HTERT RPE-1 (cell line): ENCODE data around the gene ZNF236.

Source experiments
- in situ Hi-C: fragments of 300-500 bp; cut with MboI; formaldehyde crosslinking; loops from 4 replicates; pipeline ENCODE4 v1.14.3; 2020; ENCODE audit warnings: low sequenced_read_pairs

ZNF236 gene

GRCh38 chr18:76821356-76821874 lies 942 bp upstream of the ZNF236 start:
- in situ Hi-C loops = no loop called here

DNA sequence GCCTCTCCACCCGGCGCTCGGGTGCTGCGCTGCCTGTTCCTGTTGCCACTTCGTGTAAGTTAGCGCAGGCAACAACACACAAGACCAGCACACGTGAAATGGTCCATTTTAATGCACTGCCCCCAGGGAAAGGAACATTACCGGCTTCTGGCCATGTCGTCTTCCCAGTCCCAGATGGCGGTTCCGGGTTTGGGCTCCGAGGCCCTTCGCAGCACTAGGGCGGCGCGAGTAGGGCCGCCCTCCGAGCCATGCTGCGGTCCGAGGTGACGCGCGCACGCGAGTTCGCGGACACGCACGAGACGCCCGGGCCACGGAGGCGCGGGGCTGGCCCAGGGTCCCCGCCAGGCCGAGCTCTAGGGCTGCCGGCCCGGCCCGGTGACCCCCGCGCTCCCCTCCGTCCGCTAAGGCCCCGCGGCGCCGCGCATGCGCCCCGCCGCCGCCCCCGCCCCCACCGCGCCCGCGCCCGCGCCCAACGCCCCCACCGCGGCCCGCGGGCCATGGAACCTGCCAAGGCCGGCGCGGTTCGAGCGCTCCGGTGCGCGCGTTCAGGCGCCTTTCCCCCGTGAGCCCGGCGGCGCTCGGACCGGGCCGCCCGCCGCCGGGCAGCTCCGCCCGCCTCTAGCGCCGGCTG lies 367 bp upstream of the ZNF236 start:
- in situ Hi-C loops = no loop called here

DNA sequence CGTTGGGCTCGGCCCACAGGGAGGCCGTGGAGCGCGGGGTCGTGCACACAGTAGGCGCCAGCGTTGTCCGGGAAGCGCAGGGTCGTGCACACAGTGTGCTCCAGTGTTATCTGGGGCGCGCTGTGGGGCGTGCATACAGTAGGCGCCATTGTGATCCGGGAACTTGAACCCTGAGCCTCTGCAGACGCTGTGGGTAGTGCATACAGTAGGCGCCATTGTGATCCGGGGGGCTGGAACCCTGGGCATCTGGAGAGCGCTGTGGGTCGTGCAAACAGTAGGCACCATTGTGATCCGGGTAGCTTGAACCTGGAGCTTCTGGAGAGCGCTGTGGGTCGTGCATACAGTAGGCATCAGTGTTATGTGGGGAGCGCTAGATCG lies 793 bp downstream of the ZNF236 start:
- in situ Hi-C loops = no loop called here

DNA sequence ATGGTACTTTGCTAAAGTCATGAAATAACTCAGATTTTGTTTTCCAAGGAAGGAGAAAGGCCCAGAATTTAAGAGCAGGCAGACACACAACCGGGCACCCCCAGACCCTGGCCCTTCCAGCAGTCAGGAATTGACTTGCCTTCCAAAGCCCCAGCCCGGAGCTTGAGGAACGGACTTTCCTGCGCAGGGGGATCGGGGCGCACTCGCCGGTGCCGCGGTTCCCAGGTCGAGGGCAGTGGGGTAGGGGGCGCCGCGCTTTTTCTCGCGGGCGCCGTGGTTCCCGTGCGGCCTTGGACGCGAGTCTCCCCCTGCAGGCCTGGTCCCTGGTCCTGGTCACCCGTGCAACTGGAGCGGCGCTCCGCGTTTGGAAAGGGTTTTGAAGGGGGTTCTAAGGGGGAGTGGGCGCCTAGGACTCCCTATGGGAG lies 1.2 kb downstream of the ZNF236 start:
- in situ Hi-C loops = no loop called here

DNA sequence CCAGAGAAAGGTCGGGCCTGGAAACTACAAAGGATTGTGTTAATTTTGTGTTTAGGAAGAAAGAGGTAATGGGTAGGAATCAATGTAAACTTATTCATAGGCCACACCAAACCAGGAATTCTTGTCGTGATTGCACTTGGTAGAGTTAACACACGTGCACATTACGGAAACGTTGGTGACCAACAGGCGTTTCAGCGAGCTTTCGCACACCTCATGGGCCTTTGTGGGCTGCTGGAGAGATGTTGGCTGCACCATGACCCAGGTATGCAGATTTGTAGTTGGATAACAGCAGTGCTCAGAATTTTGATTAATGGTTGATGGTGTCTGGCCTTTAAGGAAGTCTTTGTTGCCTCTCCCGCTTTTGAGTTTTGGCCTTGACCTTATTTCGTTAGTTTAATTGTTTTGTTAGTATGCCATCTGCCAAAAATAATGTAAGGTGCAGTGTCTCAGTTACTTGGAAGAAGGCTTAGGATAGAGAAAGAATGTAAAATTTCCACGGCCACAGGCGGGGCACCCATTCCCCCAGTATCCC lies 1.9 kb downstream of the ZNF236 start:
- in situ Hi-C loops = no loop called here

- in situ Hi-C loops = no loop called here
These were observed 2.4 kb downstream of the ZNF236 start for GRCh38 chr18:76824754-76825153.

- in situ Hi-C loops = no loop called here
These were observed 5.1 kb downstream of the ZNF236 start for GRCh38 chr18:76827205-76828200.

DNA sequence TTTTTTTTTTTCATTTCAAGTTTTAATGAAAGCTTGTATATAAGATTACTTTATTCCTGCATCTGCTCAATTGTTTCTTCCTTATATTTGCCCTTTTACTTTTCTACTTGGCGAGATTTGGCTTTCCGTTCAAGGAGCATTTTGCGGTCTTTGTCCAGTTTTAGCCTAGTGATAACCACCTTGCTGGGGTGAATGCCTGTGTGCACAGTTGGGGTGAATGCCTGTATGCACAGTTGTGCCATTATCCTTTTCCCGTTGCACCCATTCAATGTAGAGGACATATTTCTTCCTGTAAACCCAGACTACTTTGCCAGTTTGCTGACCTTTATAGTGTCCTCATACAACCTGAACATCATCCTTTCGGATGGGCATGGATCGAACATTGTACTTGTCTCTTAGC lies 12.0 kb downstream of the ZNF236 start:
- in situ Hi-C loops = no loop called here

DNA sequence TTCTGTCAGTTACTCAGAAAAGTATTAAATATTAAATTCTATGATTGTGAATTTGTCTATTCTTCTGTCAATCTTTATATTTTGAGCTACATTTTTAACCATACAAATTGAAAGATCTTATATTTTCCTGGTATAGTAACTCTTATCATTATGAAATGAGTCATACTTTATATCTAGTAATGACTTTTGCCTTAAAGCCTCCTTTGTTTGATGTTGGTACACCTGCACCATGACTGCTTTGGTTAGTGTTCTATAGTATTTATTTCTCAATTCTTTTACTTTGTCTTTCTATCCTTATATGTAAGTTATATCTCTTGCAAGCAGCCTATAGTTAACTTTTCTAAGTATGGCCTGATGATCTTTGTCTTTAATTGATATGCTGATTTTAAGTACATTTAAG lies 13.0 kb downstream of the ZNF236 start:
- in situ Hi-C loops = no loop called here

GRCh38 chr18:76837071-76837470 lies 14.7 kb downstream of the ZNF236 start:
- in situ Hi-C loops = no loop called here

- in situ Hi-C loops = no loop called here
These were observed 15.8 kb downstream of the ZNF236 start for GRCh38 chr18:76838182-76838581.

DNA sequence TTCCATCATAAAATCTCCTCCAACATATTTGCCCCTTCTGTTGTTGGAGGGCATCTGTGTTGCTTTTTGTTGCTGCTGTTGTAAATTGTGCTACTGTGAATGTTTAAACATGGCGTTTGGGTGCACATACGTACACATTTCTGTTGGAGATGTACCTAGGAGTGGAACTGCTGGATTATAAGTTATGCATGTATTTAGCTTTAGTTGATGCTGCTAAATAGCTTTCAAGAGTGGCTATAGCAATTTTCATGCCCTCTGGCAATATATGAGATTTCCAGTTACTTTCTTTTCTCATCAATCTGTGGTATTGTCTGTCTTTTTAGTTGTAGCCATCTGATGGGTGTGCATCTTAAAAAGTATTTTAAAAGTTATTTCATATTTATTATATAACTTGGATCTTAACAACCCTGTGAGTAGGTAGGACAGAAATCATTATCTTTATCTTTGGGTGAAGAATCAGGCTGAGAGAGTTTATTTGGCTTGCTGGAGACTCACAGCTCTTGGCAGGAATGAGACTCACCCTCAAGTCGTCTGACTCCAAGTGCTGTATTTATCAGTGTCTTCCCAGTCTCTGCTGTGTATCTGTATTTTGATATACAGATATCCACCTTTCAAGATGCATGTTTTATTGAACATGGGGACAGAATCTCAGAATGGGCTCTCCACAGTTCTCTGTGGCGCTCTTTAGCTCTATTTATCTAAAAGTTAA lies 16.9 kb downstream of the ZNF236 start:
- in situ Hi-C loops = no loop called here

- in situ Hi-C loops = no loop called here
These were observed 20.6 kb downstream of the ZNF236 start for GRCh38 chr18:76842837-76843530.

- in situ Hi-C loops = no loop called here
These were observed 21.8 kb downstream of the ZNF236 start for GRCh38 chr18:76844144-76844543.

- in situ Hi-C loops = no loop called here
These were observed 22.6 kb downstream of the ZNF236 start for GRCh38 chr18:76844742-76845477.

DNA sequence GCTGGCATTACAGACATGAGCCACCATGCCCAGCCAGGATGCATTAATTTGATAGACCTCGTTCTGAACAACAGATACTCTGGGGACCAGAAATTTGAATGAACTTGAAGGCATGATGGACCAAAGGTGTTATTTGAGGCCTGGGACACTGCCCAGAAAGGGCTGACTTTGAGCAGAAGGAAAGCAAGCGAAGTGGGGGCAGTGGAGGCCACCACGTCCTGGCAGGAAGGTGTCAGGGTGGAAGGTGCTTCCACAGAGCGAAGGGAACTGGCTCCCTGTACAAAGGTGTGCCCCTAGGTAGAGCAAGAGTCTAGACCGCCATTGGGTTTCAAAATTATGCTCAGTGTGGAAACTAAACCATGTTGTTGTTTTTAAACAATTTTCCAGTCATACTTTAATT lies 23.9 kb downstream of the ZNF236 start:
- in situ Hi-C loops = no loop called here

GRCh38 chr18:76847916-76848315 lies 25.6 kb downstream of the ZNF236 start:
- in situ Hi-C loops = no loop called here

DNA sequence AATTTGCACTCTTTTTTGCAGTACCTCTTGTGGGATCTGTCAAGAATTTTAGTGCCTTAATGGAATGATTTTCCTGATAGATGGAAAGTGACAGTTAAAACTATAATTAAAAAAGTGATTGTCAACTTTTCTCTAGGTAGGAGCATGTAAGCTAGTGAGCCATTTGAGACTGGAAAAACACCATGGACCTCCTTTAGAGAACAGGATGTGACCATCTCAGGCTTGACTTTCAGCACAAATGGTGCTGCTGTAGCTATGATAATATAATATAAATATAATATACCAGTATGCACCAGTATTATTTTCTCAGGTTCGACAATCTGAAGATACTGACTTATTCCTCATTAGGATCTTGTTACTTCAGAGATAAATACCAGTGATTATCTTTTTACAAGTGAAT lies 27.8 kb downstream of the ZNF236 start:
- in situ Hi-C loops = no loop called here

DNA sequence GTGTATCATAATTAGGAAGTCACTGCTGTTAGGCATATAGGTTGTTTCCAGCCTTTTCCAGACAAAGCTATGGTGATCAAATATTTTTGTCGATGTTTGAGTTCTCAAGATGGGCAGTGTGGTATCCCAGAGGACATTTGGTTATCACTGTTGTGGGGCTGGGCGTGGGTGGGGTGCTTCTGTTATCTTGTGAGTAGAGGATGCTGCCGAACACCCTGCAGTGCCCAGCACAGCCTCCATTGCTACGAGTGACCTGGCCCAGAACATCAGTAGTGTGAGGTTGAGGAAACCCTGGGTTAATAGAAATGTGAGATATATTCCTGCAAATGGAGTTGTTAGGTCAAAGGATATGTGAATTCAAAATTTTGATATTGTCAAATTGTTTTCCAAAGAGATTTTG lies 33.2 kb downstream of the ZNF236 start:
- in situ Hi-C loops = no loop called here

DNA sequence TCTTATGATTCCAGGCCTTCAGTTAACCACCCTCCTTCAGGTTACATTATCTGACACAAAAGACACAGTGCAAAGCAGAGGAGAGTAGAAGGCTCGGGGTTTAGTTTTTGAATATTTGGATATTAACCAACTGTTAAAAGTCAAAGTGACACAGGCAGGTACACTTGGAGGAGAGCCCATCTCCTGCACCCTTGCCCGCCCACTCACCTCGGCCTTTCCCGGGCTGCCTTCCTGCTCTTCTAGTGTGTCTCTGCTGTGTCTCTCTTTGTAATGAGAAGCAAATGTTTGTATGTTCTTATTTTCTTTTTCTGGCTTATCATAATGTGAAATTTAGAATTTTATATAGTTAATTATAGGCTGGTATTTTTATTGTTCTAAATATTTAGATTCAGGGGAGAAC lies 35.1 kb downstream of the ZNF236 start:
- in situ Hi-C loops = no loop called here
